IPS DF 4.7 (cell line): ENCODE data around the gene CDY2A.
"Not testable (repeated sequence)": the region's sequence is repeated elsewhere in the genome, so short reads cannot be mapped to it uniquely, and the experiment has no call there.

ENCODE experiments used
- DNase-seq: peaks from one replicate; pipeline ENCODE4 v3.0.0-alpha.2; 2013; ENCODE audit warnings: low spot score; ENCODE audit errors: extremely low read depth

CDY2A gene, protein sequence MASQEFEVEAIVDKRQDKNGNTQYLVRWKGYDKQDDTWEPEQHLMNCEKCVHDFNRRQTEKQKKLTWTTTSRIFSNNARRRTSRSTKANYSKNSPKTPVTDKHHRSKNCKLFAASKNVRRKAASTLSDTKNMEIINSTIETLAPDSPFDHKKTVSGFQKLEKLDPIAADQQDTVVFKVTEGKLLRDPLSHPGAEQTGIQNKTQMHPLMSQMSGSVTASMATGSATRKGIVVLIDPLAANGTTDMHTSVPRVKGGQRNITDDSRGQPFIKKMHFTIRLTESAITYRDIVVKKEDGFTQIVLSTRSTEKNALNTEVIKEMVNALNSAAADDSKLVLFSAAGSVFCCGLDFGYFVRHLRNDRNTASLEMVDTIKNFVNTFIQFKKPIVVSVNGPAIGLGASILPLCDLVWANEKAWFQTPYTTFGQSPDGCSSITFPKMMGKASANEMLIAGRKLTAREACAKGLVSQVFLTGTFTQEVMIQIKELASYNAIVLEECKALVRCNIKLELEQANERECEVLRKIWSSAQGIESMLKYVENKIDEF

GRCh38 chrY:18025487-18025886 lies at the start of gene CDY2A:
CDY2A (plus strand) TSS chrY:18025787; CDS start chrY:18026115, 328 bp downstream.
- DNase-seq = not testable (repeated sequence)

DNA sequence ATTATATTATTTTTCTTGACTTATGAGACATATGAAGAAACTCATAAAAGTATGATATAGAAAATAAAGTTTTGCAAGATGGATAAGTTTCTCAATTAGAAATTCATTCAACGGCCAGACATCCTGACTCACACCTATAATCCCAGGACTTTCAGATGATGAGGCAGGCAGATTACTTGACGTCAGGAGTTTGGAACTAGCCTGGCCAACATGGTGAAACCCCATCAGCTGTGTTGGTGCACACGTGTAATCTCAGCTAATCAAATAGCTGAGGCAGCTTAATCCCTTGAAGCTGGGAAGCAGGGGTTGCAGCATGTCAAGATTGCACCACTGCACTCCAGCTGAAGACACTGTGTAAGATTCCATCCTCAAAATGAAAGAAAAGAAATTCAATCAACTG lies 28.0 kb upstream of the CDY2A start:
- DNase-seq = not testable (repeated sequence)

DNA sequence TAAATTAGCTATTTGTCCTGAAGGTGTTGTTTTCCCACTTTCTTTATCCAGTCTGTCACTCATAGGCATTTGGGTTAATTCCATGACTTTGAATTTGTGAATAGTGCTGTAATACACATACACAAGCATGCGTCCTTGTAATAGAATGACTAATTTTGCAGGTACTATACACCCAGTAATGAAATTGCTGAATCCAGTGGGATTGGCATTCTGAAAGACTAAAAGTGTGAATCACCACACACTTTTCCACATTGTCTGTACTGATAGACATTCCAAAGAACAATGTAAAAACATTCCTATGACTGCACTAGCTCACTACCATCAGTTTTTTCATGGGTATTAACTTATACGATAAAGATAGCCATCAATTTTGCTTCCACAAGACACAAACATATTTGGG lies 27.3 kb upstream of the CDY2A start:
- not testable (repeated sequence) for DNase-seq

DNA sequence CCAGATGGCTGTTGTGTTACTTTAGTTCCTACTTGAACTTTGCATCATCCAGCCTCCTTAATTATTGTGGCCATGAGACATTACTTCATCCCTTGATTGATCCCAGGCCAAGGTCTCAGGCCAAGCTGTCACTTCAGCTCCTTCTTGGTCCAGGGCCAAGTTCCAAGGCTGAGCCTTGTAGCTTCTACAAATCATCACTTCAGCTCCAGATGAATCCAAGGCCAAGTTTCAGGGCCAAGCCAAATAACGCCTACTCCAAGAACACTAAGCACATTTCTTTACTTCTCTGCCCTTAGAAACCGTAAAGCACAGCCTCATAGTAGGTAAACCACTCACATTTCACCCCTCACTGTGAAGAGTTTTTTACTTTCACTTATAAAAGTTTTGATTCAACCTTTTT lies 1.7 kb upstream of the CDY2A start:
- DNase-seq = not testable (repeated sequence)

DNA sequence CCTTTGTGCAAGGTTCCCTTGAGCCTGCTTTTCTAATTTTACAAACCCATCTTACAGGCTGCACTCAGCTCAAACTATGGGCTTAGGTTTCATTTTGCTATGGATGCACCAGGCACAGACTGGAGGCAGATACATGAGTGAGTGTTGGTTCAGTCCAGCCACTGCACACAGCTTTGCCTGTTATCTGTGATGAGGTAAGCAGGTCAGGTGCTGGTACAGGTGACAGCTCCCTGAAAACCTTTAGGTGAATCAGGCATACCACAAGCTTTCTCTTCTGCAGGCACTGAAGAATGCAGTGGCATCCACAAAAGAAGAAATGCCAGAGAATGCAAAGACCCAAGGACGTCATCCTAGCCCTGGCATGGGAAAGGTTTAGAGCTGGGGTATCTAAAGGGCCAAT lies 3.3 kb downstream of the CDY2A start:
- not testable (repeated sequence) for DNase-seq

DNA sequence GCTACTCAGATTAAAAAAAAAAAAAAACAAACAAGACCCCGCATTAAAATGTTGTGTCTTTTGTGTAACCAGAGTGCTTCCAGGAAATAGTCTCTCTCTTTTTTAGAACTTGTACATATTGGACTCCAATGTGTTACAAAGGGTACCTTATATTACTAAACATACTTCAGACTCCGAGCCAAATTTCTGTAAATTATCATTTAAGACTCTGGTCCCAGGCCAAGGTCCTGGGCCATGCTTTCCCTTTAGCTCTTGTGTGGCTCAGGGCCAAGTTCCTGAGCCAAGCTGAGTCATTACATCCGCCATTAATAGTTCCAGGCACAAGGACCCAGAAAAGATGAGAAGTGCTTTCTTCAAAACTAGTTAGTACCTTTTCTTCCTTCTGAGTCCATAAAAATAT lies 4.6 kb downstream of the CDY2A start:
- DNase-seq = not testable (repeated sequence)

DNA sequence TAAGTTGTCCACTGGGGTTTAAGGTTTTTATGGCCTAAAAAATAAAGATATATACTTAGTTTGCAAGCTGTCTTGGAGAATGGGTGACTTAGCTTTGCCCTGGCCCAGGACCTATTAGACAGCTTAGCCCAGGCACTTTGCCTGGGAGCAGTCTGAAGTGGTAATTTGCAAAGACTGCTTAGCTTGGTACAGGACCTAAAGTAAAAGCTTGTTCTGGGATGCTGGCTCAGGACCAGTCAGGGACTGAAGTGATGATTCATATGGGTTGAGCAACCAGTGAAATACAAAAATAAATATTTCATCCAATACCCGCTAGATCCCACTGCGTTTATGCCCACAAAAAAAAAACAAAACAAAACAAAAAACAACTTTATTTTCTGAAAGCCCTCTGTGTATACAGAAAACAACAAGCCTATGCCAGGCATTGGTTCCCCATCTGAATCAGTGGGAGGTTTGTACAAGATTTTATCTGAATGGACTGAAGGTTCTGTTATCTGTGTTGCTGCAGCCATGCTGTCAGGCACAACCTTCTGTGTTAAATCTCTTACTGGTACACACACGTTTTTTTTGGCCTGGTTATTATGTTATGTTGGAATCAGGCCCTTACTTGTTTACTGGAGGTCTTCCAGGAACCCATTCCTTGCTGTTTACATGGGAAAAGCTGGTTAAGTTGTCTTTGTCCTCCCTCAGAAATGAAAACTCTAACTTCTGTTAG lies 8.7 kb downstream of the CDY2A start:
- DNase-seq = not testable (repeated sequence)

GRCh38 chrY:18034864-18035263 lies 9.3 kb downstream of the CDY2A start:
- DNase-seq = not testable (repeated sequence)

DNA sequence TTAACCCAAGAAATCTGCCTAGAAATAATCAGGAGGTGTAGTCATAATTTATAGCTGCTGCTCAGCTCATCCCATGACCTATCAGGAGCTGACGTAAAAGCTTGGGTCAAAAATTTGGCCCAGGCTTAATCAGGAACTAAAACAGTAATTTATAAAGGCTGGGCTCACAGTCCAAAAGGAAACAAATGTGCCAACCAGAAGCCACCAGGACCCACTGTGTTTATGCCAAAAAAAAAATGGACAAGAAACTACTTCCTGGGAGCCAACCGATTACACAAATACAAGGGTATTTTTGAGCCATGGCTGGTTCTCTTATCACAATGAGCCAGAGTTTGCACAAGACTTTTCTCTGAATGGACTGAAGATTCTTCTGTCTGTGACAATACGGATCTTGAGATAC lies 19.4 kb downstream of the CDY2A start:
- DNase-seq = not testable (repeated sequence)

DNA sequence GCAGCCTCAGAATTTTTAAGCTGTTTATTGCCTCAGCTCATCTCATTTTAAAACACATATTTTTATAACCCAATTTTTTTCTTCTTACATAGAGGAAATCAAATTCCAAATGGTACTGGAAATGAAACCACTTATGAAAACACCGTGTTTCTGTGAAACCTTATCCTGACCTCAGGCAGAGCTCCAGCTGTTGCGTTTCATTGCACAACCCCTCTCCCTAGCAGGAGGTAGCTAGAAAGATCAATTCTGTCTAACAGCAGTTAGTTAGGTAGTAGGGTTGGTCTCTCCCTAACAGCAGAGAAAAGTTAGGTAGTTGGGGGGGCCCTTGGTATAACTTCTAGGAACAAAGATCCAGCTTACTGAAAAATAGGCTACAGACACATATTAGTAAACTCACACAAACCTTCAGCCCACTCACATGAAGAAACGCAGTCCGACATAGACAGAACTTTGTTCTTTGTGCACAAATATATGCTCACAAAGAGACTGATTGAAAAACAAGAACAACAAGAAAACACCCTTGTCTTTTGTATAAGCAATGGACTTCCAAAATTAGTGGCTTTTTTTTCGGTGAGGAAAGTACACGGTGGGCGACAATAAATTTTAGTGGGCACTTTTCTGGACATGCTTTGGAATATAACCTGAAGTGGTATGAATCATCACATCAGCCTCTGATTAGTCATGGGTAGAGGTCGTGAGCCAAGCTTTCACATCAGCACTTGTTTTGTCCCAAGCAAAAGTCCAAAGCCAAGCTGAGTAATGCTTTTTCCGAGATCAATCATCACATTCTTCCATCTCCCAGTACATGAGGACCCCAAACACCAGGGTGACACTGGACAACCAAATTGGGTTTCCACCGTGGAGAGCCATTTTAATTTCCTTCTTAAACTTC lies 22.8 kb downstream of the CDY2A start:
- DNase-seq = not testable (repeated sequence)

DNA sequence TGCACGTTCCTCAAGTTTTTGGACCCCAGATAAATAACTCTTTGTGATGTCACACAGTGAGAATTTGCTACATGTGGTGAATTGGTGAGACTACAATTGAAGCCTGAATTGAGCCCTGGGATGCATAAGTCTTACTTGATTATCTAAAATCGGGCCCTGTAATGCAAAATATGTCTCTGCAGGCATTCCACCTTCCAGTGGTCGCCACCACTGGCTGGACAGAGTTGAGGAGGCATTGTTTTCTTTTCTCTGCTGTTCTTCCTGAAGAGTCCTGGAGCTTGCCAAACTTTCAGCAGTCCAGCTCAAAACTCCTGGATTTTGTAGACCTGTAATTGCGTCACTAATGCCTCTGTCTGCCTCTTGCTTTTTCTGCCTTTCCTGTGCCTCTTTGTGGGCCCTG lies 23.5 kb downstream of the CDY2A start:
- not testable (repeated sequence) for DNase-seq

DNA sequence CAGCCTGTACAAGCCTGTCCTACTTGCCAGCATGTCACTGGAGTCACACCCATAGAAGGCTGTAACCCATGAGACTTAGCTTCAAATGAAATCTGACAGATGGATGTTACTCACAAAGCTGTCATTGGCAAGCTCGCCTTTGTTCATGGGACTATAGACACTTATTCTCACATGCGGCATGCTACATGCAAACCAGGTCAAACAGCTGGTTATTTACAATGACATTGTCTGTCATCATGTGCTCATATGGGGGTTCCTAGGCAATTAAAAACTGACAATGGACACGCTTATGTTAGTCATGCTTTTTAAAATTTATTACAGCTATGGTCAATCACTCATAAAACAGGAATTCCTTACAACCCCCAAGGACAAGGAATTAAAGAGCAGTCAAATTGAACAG lies 30.9 kb downstream of the CDY2A start:
- DNase-seq = not testable (repeated sequence)

GRCh38 chrY:18073464-18073863 lies 47.9 kb downstream of the CDY2A start:
- not testable (repeated sequence) for DNase-seq
